Natural killer cell (primary cell): Measurements from ENCODE around the gene TAX1BP3. TPM values are rescaled to one million over a fixed set of nuclear protein-coding genes. Genes with fewer than 3 reads are reported as not detected.

Experiments
- ATAC-seq, 3 donors: fragments of 150-1000 bp in 2 of 3; fragments of 200-7000 bp in 1 of 3; cut with Tn5 transposase; 1 replicate in 1 of 3; 2 replicates in 2 of 3; pipeline ENCODE4 v1.10.0; 2021; ENCODE audit warnings: mild to moderate bottlenecking in 2 of 3, moderate library complexity in 2 of 3
- DNase-seq, 2 donors: peaks; one replicate each; pipeline versions ENCODE4 v3.0.0 to v3.0.0-alpha.2; 2013 to 2021; ENCODE audit warnings: mixed read lengths in 1 of 2
- H3K27ac ChIP-seq: one replicate; pipeline ENCODE4 v1.5.1; 2013; ENCODE audit warnings: mild to moderate bottlenecking, low read length
- H3K27me3 ChIP-seq: one replicate; pipeline ENCODE4 v1.6.1; 2013; ENCODE audit warnings: low read length; ENCODE audit not compliant: control insufficient read depth, insufficient read depth
- H3K36me3 ChIP-seq: one replicate; pipeline ENCODE4 v1.6.1; 2013; ENCODE audit warnings: low read length; ENCODE audit not compliant: control insufficient read depth, insufficient read depth
- H3K4me1 ChIP-seq: one replicate; pipeline ENCODE4 v1.6.1; 2013; ENCODE audit warnings: low read length; ENCODE audit not compliant: control insufficient read depth, insufficient read depth
- H3K4me3 ChIP-seq: one replicate; pipeline ENCODE4 v1.5.1; 2013; ENCODE audit warnings: low read length
- H3K9me3 ChIP-seq: one replicate; pipeline ENCODE4 v1.6.1; 2013; ENCODE audit warnings: low read length; ENCODE audit not compliant: control insufficient read depth, insufficient read depth
- H3K27ac Mint-ChIP-seq, 2 donors: one replicate each; pipeline ENCODE4 v1.8.0; 2022; ENCODE audit warnings: mild to moderate bottlenecking in 2 of 2, mixed read lengths in 2 of 2, moderate library complexity in 1 of 2
- H3K27me3 Mint-ChIP-seq, 2 donors: one replicate each; pipeline ENCODE4 v1.8.0; 2022; ENCODE audit warnings: low read depth in 2 of 2, mixed read lengths in 2 of 2
- H3K36me3 Mint-ChIP-seq: one replicate; pipeline ENCODE4 v1.8.0; 2022; ENCODE audit warnings: mixed read lengths
- H3K4me1 Mint-ChIP-seq, 2 donors: one replicate each; pipeline ENCODE4 v1.8.0; 2022; ENCODE audit warnings: mixed read lengths in 2 of 2
- H3K4me3 Mint-ChIP-seq: one replicate; pipeline ENCODE4 v1.8.0; 2022; ENCODE audit warnings: mild to moderate bottlenecking, moderate library complexity, mixed read lengths
- H3K9me3 Mint-ChIP-seq, 2 donors: one replicate each; pipeline ENCODE4 v1.8.0; 2022; ENCODE audit warnings: mixed read lengths in 2 of 2
- CTCF ChIP-seq: fragments of 200-600 bp; IDR thresholded peaks from one replicate; pipeline ENCODE4 v1.8.0; 2022; ENCODE audit warnings: antibody characterized with exemption
- WGBS: methylation state at CpG from one replicate; pipeline ENCODE4 v1.1.7; 2013; ENCODE audit warnings: missing lambda C conversion rate; ENCODE audit not compliant: insufficient coverage; 5-methylcytosine and 5-hydroxymethylcytosine counted together
- intact Hi-C: fragments of 100-400 bp; cut with micrococcal nuclease; formaldehyde crosslinking; loops from one replicate; pipeline ENCODE4 v1.14.2; 2022
- total RNA-seq, 4 donors: library from RNA; stranded (reverse); fragments of 120-200 nt in 1 of 4; gene quantifications; one replicate each; pipeline versions ENCODE4 v1.2.3 to v1.2.4, GENCODE V29; 2013 to 2022

TAX1BP3 gene
- total RNA-seq, 3 donors from 2014 or later (not counting 1 experiment from before 2014, with no cell fraction given) = 15.1 to 17.0 (median 16.3) TPM

GRCh38 chr17:3647769-3648555 lies 20.4 kb downstream of the TAX1BP3 start:
- H3K9me3 ChIP-seq = no peaks in the 10 kb centered on the region
- Mint-ChIP-seq H3K27ac (no peak overlapping the region), H3K4me1 (peaks cover 0 to 8% of the 10 kb centered on the region in 2 donors), H3K27me3 (no peaks in the 10 kb centered on the region), H3K9me3 (no peaks in the 10 kb centered on the region), H3K36me3 (no peaks in the 10 kb centered on the region), H3K4me3 (no peak overlapping the region)
- peaks cover 5% of the 10 kb centered on the region for H3K36me3 ChIP-seq
- no peaks in the 10 kb centered on the region for H3K4me1 ChIP-seq
- no peaks in the 10 kb centered on the region for H3K27me3 ChIP-seq
- ATAC-seq = peak in 2 of 3 donors; percentile 44 to 67
- H3K4me3 ChIP-seq = no peak overlapping the region
- no peak for TF ChIP-seq CTCF
- WGBS = 78% methylated on average over 20 of the region's 20 CpGs
- intact Hi-C loops = no loop called here
- peak in 1 of 2 donors; percentile 57 for DNase-seq
- no peak overlapping the region for H3K27ac ChIP-seq

GRCh38 chr17:3647251-3647650 lies 21.1 kb downstream of the TAX1BP3 start:
- Mint-ChIP-seq H3K4me3 (no peak overlapping the region), H3K27me3 (no peaks in the 10 kb centered on the region), H3K36me3 (no peaks in the 10 kb centered on the region), H3K9me3 (no peaks in the 10 kb centered on the region), H3K4me1 (peaks cover 0 to 8% of the 10 kb centered on the region in 2 donors), H3K27ac (no peak overlapping the region)
- peaks cover 5% of the 10 kb centered on the region for H3K36me3 ChIP-seq
- H3K27ac ChIP-seq = no peak overlapping the region
- H3K4me3 ChIP-seq = no peak overlapping the region
- DNase-seq = no peak
- no peaks in the 10 kb centered on the region for H3K4me1 ChIP-seq
- WGBS = 91% methylated on average over 12 of the region's 12 CpGs
- intact Hi-C loops = no loop called here
- H3K27me3 ChIP-seq = no peaks in the 10 kb centered on the region
- H3K9me3 ChIP-seq = no peaks in the 10 kb centered on the region
- no peak for TF ChIP-seq CTCF
- ATAC-seq = no peak

- WGBS = 71% methylated on average over 5 of the region's 5 CpGs
- Histone ChIP-seq H3K27me3 (no peaks in the 10 kb centered on the region), H3K9me3 (no peaks in the 10 kb centered on the region), H3K4me1 (no peaks in the 10 kb centered on the region), H3K4me3 (no peak overlapping the region), H3K36me3 (peaks cover 5% of the 10 kb centered on the region), H3K27ac (no peak overlapping the region)
- Mint-ChIP-seq H3K9me3 (no peaks in the 10 kb centered on the region), H3K36me3 (no peaks in the 10 kb centered on the region), H3K27ac (no peak overlapping the region), H3K4me1 (peaks cover 0 to 8% of the 10 kb centered on the region in 2 donors), H3K4me3 (no peak overlapping the region), H3K27me3 (no peaks in the 10 kb centered on the region)
- DNase-seq (no peak), ATAC-seq (no peak)
- intact Hi-C loops = no loop called here
- TF ChIP-seq CTCF = no peak
Measured at GRCh38 chr17:3645310-3645709, 23.1 kb downstream of the TAX1BP3 start.
